ENCODE data around the gene C17orf100. TPM values are rescaled to one million over a fixed set of nuclear protein-coding genes. Genes with fewer than 3 reads are reported as not detected.

The C17orf100 gene
- polyA plus RNA-seq, 2 of the 4 experiments (the other 2 are of a cell fraction), result 3.1 to 4.1 TPM

Small RNA genes within 50 kb of the gene (small RNA-seq; reads per million reads assigned to genes)
- 0 reads per million in 6 experiments for gene MIR4520-1

Other genes starting within 250 kb of the C17orf100 start
- not detected in 2 replicates for gene AIPL1, start 216.6 kb upstream of the C17orf100 start, polyA plus RNA-seq (2011; rRNA removed)
- not detected in 3 replicates for gene AIPL1, start 216.6 kb upstream of the C17orf100 start, polyA plus RNA-seq (2017; fragmentation: RNase III; extraction: RNeasy Plus Mini Kit Qiagen cat#74134 plus additional on column Dnase treatment)
- gene PIMREG, start 207.3 kb upstream of the C17orf100 start, polyA plus RNA-seq (2011; rRNA removed), result 25.4 and 26.3 TPM in 2 replicates
- gene PIMREG, start 207.3 kb upstream of the C17orf100 start, polyA plus RNA-seq (2017; fragmentation: RNase III; extraction: RNeasy Plus Mini Kit Qiagen cat#74134 plus additional on column Dnase treatment), result 26.8 to 28.9 TPM (median 27.0 TPM) in 3 replicates
- 0.80 and 0.93 TPM in 2 replicates for gene PITPNM3, start 95.2 kb upstream of the C17orf100 start, polyA plus RNA-seq (2011; rRNA removed)
- 1.8 to 2.3 TPM (median 2.2 TPM) in 3 replicates for gene PITPNM3, start 95.2 kb upstream of the C17orf100 start, polyA plus RNA-seq (2017; fragmentation: RNase III; extraction: RNeasy Plus Mini Kit Qiagen cat#74134 plus additional on column Dnase treatment)
- 15.2 and 21.5 TPM in 2 replicates for gene KIAA0753, start 11.1 kb upstream of the C17orf100 start, polyA plus RNA-seq (2011; rRNA removed)
- 13.6 to 16.1 TPM (median 14.1 TPM) in 3 replicates for gene KIAA0753, start 11.1 kb upstream of the C17orf100 start, polyA plus RNA-seq (2017; fragmentation: RNase III; extraction: RNeasy Plus Mini Kit Qiagen cat#74134 plus additional on column Dnase treatment)
- 517 and 572 TPM in 2 replicates for gene TXNDC17, start 10.7 kb upstream of the C17orf100 start, polyA plus RNA-seq (2011; rRNA removed)
- gene TXNDC17, start 10.7 kb upstream of the C17orf100 start, polyA plus RNA-seq (2017; fragmentation: RNase III; extraction: RNeasy Plus Mini Kit Qiagen cat#74134 plus additional on column Dnase treatment), result 621 to 751 TPM (median 643 TPM) in 3 replicates
- gene MED31, start 157 bp upstream of the C17orf100 start, polyA plus RNA-seq (2011; rRNA removed), result 49.0 and 50.2 TPM in 2 replicates
- 27.9 to 32.2 TPM (median 31.8 TPM) in 3 replicates for gene MED31, start 157 bp upstream of the C17orf100 start, polyA plus RNA-seq (2017; fragmentation: RNase III; extraction: RNeasy Plus Mini Kit Qiagen cat#74134 plus additional on column Dnase treatment)
- gene SLC13A5, start 61.6 kb downstream of the C17orf100 start, polyA plus RNA-seq (2011; rRNA removed), result 0.26 and 0.30 TPM in 2 replicates
- gene SLC13A5, start 61.6 kb downstream of the C17orf100 start, polyA plus RNA-seq (2017; fragmentation: RNase III; extraction: RNeasy Plus Mini Kit Qiagen cat#74134 plus additional on column Dnase treatment), result 0.03 to 0.26 TPM (median 0.15 TPM) in 3 replicates
- not detected in 2 replicates for gene XAF1, start 104.3 kb downstream of the C17orf100 start, polyA plus RNA-seq (2011; rRNA removed)
- gene XAF1, start 104.3 kb downstream of the C17orf100 start, polyA plus RNA-seq (2017; fragmentation: RNase III; extraction: RNeasy Plus Mini Kit Qiagen cat#74134 plus additional on column Dnase treatment), result not detected in 3 replicates
- not detected in 2 replicates for gene FBXO39, start 124.5 kb downstream of the C17orf100 start, polyA plus RNA-seq (2011; rRNA removed)
- not detected in 3 replicates for gene FBXO39, start 124.5 kb downstream of the C17orf100 start, polyA plus RNA-seq (2017; fragmentation: RNase III; extraction: RNeasy Plus Mini Kit Qiagen cat#74134 plus additional on column Dnase treatment)
- gene TEKT1, start 180.0 kb downstream of the C17orf100 start, polyA plus RNA-seq (2011; rRNA removed), result not detected in 2 replicates
- not detected in 3 replicates for gene TEKT1, start 180.0 kb downstream of the C17orf100 start, polyA plus RNA-seq (2017; fragmentation: RNase III; extraction: RNeasy Plus Mini Kit Qiagen cat#74134 plus additional on column Dnase treatment)